Neuronal stem cell (in vitro differentiated cells): ENCODE data around the gene NKD2.
A peak's percentile ranks its signal among the peaks of the same experiment; 100 is the strongest.

Experiments
- DNase-seq: peaks from one replicate; pipeline ENCODE4 v3.0.0-alpha.2; 2013; ENCODE audit warnings: low spot score
- H2AFZ ChIP-seq: one replicate; pipeline ENCODE4 v1.6.1; 2013; ENCODE audit warnings: mild to moderate bottlenecking, low read length, inconsistent platforms
- H2AK5ac ChIP-seq: 2 replicates; pipeline ENCODE4 v1.6.1; 2013; ENCODE audit warnings: low read depth, mild to moderate bottlenecking, inconsistent platforms, low read length, moderate library complexity, mixed read lengths
- H2BK120ac ChIP-seq: 2 replicates; pipeline ENCODE4 v1.6.1; 2013; ENCODE audit warnings: low read depth, mild to moderate bottlenecking, inconsistent platforms, low read length, moderate library complexity, mixed read lengths
- H2BK12ac ChIP-seq: one replicate; pipeline ENCODE4 v1.6.1; 2013; ENCODE audit warnings: low read length, inconsistent platforms
- H2BK15ac ChIP-seq: 2 replicates; pipeline ENCODE4 v1.6.1; 2013; ENCODE audit warnings: mild to moderate bottlenecking, low read length, inconsistent platforms, mixed read lengths
- H2BK5ac ChIP-seq: one replicate; pipeline ENCODE4 v1.6.1; 2013; ENCODE audit warnings: inconsistent platforms, mild to moderate bottlenecking, low read length, moderate library complexity
- H3K14ac ChIP-seq: one replicate; pipeline ENCODE4 v1.6.1; 2013; ENCODE audit warnings: low read length, inconsistent platforms
- H3K18ac ChIP-seq: 2 replicates; pipeline ENCODE4 v1.6.1; 2013; ENCODE audit warnings: low read length, inconsistent platforms
- H3K23ac ChIP-seq: 2 replicates; pipeline ENCODE4 v1.6.1; 2013; ENCODE audit warnings: low read depth, mild to moderate bottlenecking, mixed read lengths, low read length, inconsistent platforms; ENCODE audit not compliant: poor library complexity
- H3K27ac ChIP-seq: replicated peaks from 3 replicates; pipeline ENCODE4 v1.5.1; 2013; ENCODE audit warnings: low read length, inconsistent platforms
- H3K27me3 ChIP-seq, 3 experiments: 2 replicates each; pipeline ENCODE4 v1.6.1; 2013; ENCODE audit warnings: low read length in 3 of 3, mild to moderate bottlenecking in 2 of 3, inconsistent platforms in 1 of 3, low read depth in 1 of 3, mixed read lengths in 1 of 3, moderate library complexity in 1 of 3; ENCODE audit not compliant: control insufficient read depth in 3 of 3, insufficient read depth in 3 of 3
- H3K36me3 ChIP-seq, 2 donors: replicated peaks in 1 of 2; 2 replicates each; pipeline ENCODE4 v1.6.1; 2013; ENCODE audit warnings: low read length in 2 of 2; ENCODE audit not compliant: control insufficient read depth in 2 of 2, insufficient read depth in 2 of 2
- H3K4ac ChIP-seq: 2 replicates; pipeline ENCODE4 v1.6.1; 2013; ENCODE audit warnings: inconsistent platforms, mild to moderate bottlenecking, low read length, moderate library complexity
- H3K4me1 ChIP-seq, 2 donors: 1 replicate in 1 of 2; 2 replicates in 1 of 2; pipeline ENCODE4 v1.6.1; 2013; ENCODE audit warnings: low read length in 2 of 2, low read depth in 1 of 2; ENCODE audit not compliant: control insufficient read depth in 2 of 2, insufficient read depth in 1 of 2
- H3K4me2 ChIP-seq: one replicate; pipeline ENCODE4 v1.6.1; 2013; ENCODE audit warnings: mild to moderate bottlenecking, low read length, inconsistent platforms; ENCODE audit not compliant: insufficient read depth, poor library complexity, severe bottlenecking
- H3K4me3 ChIP-seq, 2 donors: 2 replicates each; pipeline ENCODE4 v1.5.1; 2013; ENCODE audit warnings: low read length in 2 of 2, mild to moderate bottlenecking in 2 of 2, inconsistent platforms in 1 of 2, moderate library complexity in 1 of 2
- H3K79me1 ChIP-seq: one replicate; pipeline ENCODE4 v1.6.1; 2013; ENCODE audit warnings: low read depth, mild to moderate bottlenecking, inconsistent platforms, low read length, moderate library complexity
- H3K9ac ChIP-seq: one replicate; pipeline ENCODE4 v1.6.1; 2013; ENCODE audit warnings: mild to moderate bottlenecking, low read depth, low read length, inconsistent platforms; ENCODE audit not compliant: poor library complexity
- H3K9me3 ChIP-seq, 2 donors: replicated peaks in 1 of 2; 2 replicates each; pipeline versions ENCODE3 to v1.6.1; 2013; ENCODE audit warnings: low read length in 2 of 2, mild to moderate bottlenecking in 2 of 2, inconsistent platforms in 1 of 2, low read depth in 1 of 2, mixed read lengths in 1 of 2, moderate library complexity in 1 of 2; ENCODE audit not compliant: control insufficient read depth in 2 of 2, insufficient read depth in 1 of 2
- H4K8ac ChIP-seq: one replicate; pipeline ENCODE4 v1.6.1; 2013; ENCODE audit warnings: low read depth, mild to moderate bottlenecking, inconsistent platforms, low read length, moderate library complexity
- H4K91ac ChIP-seq: one replicate; pipeline ENCODE4 v1.6.1; 2013; ENCODE audit warnings: low read length, low read depth, mild to moderate bottlenecking, inconsistent platforms; ENCODE audit not compliant: poor library complexity
- WGBS, 2 donors: extraction: QIAGEN DNeasy Blood & Tissue Kit; methylation state at CpG; one replicate each; pipeline ENCODE4 v1.1.7; 2013; ENCODE audit warnings: missing lambda C conversion rate in 2 of 2, mixed read lengths in 1 of 2; ENCODE audit not compliant: insufficient read length in 2 of 2, insufficient replicate concordance in 1 of 2; ENCODE audit errors: extremely low coverage in 2 of 2; 5-methylcytosine and 5-hydroxymethylcytosine counted together

Gene NKD2

GRCh38 chr5:1065143-1065750, 56.6 kb downstream of the NKD2 start:
- H3K4ac ChIP-seq: no peak overlapping the region
- no peak overlapping the region for H3K4me3 ChIP-seq
- H3K18ac ChIP-seq: no peak overlapping the region
- no peak overlapping the region for H2BK120ac ChIP-seq
- peaks cover 2% of the 10 kb centered on the region in 2 donors for H3K4me1 ChIP-seq
- H3K36me3 ChIP-seq: peaks cover 28 to 33% of the 10 kb centered on the region in 2 donors
- H4K91ac ChIP-seq: no peak overlapping the region
- no peak overlapping the region for H2BK12ac ChIP-seq
- H2AK5ac ChIP-seq: no peak overlapping the region
- peak overlapping the region; percentile 85 for H3K23ac ChIP-seq
- no peaks in the 10 kb centered on the region for H3K27me3 ChIP-seq
- peak overlapping the region; percentile 38 for H3K14ac ChIP-seq
- no CpG with 5 or more reads among the region's 26 CpGs for WGBS, 2 donors
- H2BK5ac ChIP-seq: no peak overlapping the region
- H3K9me3 ChIP-seq: peaks cover 0 to 2% of the 10 kb centered on the region in 2 donors
- H4K8ac ChIP-seq: no peak overlapping the region
- DNase-seq: no peak
- no peak overlapping the region for H3K27ac ChIP-seq
- H3K79me1 ChIP-seq: peaks cover 17% of the 10 kb centered on the region
- no peak overlapping the region for H2BK15ac ChIP-seq
- peak overlapping the region; percentile 44 for H3K9ac ChIP-seq
- no peak overlapping the region for H3K4me2 ChIP-seq
- H2AFZ ChIP-seq: no peak overlapping the region

GRCh38 chr5:1065891-1066650, 57.5 kb downstream of the NKD2 start:
- Histone ChIP-seq H2BK120ac (no peak overlapping the region), H3K4ac (no peak overlapping the region), H2BK15ac (no peak overlapping the region), H3K4me2 (no peak overlapping the region), H4K8ac (no peak overlapping the region), H3K23ac (peak overlapping the region; percentile 8), H2BK12ac (no peak overlapping the region), H3K79me1 (peaks cover 17% of the 10 kb centered on the region), H2BK5ac (no peak overlapping the region), H3K4me3 (no peak overlapping the region), H3K9me3 (peaks cover 0 to 2% of the 10 kb centered on the region in 2 donors), H3K14ac (no peak overlapping the region), H3K27ac (no peak overlapping the region), H2AK5ac (no peak overlapping the region), H4K91ac (no peak overlapping the region), H3K4me1 (peaks cover 0 to 2% of the 10 kb centered on the region in 2 donors), H3K18ac (no peak overlapping the region), H3K9ac (no peak overlapping the region), H3K27me3 (no peaks in the 10 kb centered on the region), H3K36me3 (peaks cover 25 to 28% of the 10 kb centered on the region in 2 donors), H2AFZ (no peak overlapping the region)
- DNase-seq: no peak
- no CpG with 5 or more reads among the region's 16 CpGs for WGBS, 2 donors

- Histone ChIP-seq H2BK120ac (no peak overlapping the region), H3K9me3 (peaks cover 0 to 2% of the 10 kb centered on the region in 2 donors), H2BK5ac (peak overlapping the region; percentile 82), H3K23ac (no peak overlapping the region), H2BK15ac (no peak overlapping the region), H3K27ac (no peak overlapping the region), H2AFZ (no peak overlapping the region), H3K4me2 (no peak overlapping the region), H3K14ac (no peak overlapping the region), H2BK12ac (no peak overlapping the region), H3K4me1 (peaks cover 0 to 2% of the 10 kb centered on the region in 2 donors), H3K79me1 (peaks cover 17% of the 10 kb centered on the region), H3K4me3 (no peak overlapping the region), H3K9ac (no peak overlapping the region), H4K91ac (no peak overlapping the region), H3K27me3 (no peaks in the 10 kb centered on the region), H2AK5ac (no peak overlapping the region), H4K8ac (no peak overlapping the region), H3K4ac (no peak overlapping the region), H3K18ac (no peak overlapping the region), H3K36me3 (peaks cover 25 to 28% of the 10 kb centered on the region in 2 donors)
- DNase-seq: no peak
- no CpG with 5 or more reads among the region's 12 CpGs for WGBS, 2 donors
Observed at GRCh38 chr5:1066676-1067075, 58.1 kb downstream of the NKD2 start.
